HG03457 (cell line): ENCODE measurements around the gene KCNV2.
"Not testable (repeated sequence)": the region's sequence is repeated elsewhere in the genome, so short reads cannot be mapped to it uniquely, and the experiment has no call there.

Source experiments
- ATAC-seq: cut with Tn5 transposase; IDR thresholded peaks from one replicate; pipeline ENCODE4 v1.9.1; 2021; ENCODE audit warnings: moderate number of reproducible peaks; ENCODE audit not compliant: unreplicated experiment

KCNV2 gene

GRCh38 chr9:2717385-2717784 is at the start of gene KCNV2:
Gene KCNV2 (plus strand): TSS chr9:2717510. CDS start chr9:2717740, 230 bp downstream.
- no peak for ATAC-seq

GRCh38 chr9:2673161-2673560 is 44.1 kb upstream of the KCNV2 start:
- no peak for ATAC-seq

DNA sequence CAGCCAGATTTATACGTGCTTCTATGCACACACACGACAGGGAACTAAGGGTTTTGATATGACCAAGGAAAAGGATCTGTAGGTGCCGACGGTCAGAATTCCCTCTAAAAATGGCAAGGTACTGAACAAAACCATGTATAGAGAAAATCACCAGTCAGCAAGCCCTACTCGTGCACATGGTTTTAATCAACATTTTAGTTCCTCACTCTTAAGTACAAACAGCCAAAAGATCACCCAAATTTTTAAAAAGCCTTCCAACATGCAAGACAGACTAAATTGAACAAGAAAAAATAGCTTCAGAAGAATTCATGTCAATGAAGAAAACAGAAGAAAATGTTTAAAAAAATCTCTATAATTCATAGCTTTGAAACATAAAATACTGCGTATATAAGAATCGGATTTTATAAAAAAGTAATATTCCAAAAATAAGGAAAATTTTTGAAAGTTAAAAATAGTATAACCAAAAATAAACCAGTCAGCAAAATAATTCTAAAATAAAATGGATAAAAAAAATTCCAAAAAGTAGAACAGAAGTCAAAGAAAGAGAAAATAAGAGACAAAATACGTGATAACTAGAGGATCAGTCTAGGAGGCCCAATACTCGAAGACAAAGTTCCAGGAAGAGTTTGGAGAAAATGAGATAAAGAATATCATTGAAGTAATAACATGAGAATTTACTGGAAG is 43.0 kb upstream of the KCNV2 start:
- no peak for ATAC-seq

GRCh38 chr9:2675834-2676233 is 41.5 kb upstream of the KCNV2 start:
- ATAC-seq: no peak

- ATAC-seq: no peak
These were observed 40.8 kb upstream of the KCNV2 start for GRCh38 chr9:2676466-2676865.

GRCh38 chr9:2677915-2678889 is 39.1 kb upstream of the KCNV2 start:
- no peak for ATAC-seq

GRCh38 chr9:2679011-2679410 is 38.3 kb upstream of the KCNV2 start:
- ATAC-seq: no peak

GRCh38 chr9:2681981-2682380 is 35.3 kb upstream of the KCNV2 start:
- no peak for ATAC-seq

DNA sequence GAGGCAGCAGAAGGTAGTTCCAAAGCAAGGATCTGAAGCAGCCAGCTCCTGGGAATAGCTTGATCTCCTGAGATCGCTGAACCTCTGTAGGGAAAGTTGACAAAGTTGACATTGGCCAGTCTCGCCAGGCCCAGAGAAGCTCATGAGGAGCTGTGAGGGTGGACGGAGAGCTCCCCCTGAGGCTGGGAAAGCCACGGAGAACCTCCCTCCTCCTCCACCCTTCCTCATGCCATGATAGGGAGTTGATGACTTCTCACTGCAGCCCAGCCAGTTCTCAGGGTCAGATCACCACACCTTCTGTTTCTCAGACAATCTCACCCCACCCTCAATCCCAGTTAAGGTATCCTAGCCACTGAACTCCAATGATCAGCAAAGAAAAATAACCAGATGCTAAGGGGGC is 30.4 kb upstream of the KCNV2 start:
- ATAC-seq: no peak

DNA sequence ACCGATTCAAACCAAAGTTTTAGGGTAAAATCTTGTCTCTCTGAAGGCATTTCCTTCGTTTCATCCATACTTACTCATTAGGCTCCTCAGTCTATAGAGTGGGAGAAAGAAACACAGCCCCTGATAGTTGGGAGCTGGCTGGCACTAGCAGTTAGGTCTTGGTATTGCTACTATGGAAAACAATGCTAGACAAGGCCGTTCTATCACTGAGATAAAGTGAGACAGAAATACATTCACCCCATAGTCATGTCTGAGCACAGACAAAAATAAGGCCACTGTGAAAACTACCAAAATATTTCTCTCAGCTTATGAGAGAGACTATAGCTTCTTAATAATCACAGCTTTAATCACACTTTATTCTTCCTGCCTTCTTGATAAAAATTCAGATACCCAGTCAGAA is 28.7 kb upstream of the KCNV2 start:
- no peak for ATAC-seq

GRCh38 chr9:2691212-2691611 is 26.1 kb upstream of the KCNV2 start:
- no peak for ATAC-seq

GRCh38 chr9:2691626-2692025 is 25.7 kb upstream of the KCNV2 start:
- ATAC-seq: no peak

DNA sequence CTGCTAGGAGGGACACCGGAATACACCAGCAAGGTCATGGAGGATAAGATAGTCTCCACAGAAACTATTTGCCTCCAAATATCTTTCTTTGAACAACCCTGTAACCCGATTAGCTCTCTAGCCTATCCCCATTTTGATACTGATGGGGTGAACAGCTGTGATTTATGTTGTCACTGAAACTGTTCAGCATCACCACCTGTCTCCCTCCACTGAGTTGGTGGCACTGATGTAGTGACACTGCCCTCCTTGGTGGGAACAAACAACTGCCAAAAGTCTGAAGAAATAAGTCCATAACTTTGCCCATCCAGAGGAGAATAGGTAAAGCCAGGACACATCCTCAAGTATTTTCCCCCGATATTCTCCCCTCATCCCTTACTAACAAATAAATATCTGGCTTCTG is 24.3 kb upstream of the KCNV2 start:
- no peak for ATAC-seq

DNA sequence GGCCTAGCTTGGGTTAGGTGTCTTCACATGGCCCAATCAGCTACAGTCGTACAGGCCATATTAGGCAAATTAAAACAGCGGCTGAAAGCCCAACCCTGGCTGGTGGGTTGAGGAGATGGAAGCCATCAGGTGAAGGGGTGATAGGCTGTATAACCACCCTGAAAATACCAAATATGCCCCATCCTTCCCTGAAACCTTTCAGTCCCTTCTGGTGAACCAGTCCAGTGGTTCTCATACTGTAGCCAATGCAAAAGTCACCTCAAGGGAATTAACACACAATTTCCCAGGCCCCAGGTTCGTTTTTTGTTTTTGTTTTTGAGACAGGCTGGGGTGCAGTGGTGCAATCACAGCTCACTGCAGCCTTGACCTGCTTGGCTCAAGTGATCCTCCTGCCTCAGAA is 19.8 kb upstream of the KCNV2 start:
- no peak for ATAC-seq

- ATAC-seq: no peak
These were observed 16.9 kb upstream of the KCNV2 start for GRCh38 chr9:2700398-2700797.

DNA sequence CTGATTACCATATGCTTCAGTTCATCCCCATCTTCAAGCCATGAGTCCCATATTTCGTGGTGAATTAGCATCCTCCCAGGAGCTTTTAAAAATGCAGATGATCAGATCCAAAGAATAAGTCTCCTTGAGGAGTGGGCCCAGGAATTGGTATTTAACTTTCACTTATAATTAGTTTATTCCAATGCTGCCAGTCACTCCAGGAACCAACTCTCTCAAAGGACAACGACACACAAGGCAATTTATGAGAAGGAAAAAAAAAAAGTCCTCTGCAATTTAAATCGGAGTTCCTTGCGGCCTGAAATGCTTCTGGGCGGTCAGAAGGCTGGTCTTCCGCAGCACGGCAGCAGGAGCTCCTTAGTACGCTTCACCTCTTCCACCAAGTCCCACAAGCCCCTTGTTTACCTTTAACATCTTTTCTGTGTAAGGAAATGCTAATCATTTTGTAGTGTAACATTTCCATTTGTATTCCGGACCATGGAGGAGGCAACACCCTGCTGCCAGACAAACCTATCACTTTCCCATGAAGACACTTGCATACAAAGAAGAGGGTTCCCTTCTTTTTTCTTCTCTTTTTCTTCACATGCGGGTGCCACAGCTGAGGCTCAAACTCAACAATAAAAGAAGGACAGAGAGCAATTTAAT is 16.3 kb upstream of the KCNV2 start:
- no peak for ATAC-seq

DNA sequence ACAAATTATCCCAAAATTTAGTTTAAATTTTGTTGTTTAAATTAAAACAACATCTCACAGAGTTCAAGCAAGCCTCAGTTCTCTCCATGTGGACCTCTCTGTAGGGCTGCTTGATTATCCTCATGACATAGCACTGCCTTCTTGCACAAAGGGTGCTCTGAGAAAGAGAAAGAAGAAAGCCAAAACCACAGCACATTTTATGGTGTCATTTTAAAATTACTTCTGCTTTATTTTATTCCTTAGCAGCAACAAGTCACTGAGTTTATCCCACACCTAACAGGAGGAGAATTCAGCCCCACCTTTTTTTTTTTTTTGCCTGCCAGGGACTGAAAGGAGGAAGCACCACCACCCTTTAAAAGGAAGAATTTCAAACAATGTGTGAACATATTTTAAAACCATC is 12.8 kb upstream of the KCNV2 start:
- ATAC-seq: no peak

GRCh38 chr9:2707256-2707655 is 10.1 kb upstream of the KCNV2 start:
- not testable (repeated sequence) for ATAC-seq

GRCh38 chr9:2709645-2710101 is 7.6 kb upstream of the KCNV2 start:
- no peak for ATAC-seq

GRCh38 chr9:2711716-2712115 is 5.6 kb upstream of the KCNV2 start:
- ATAC-seq: no peak

- no peak for ATAC-seq
These were observed 839 bp downstream of the KCNV2 start for GRCh38 chr9:2718001-2718697.
